Measurements from ENCODE around the gene VASH2. TPM values are rescaled to one million over a fixed set of nuclear protein-coding genes. Genes with fewer than 3 reads are reported as not detected.

VASH2 gene
- total RNA-seq, 1 experiment from 2014 or later: 5.8 TPM

DNA sequence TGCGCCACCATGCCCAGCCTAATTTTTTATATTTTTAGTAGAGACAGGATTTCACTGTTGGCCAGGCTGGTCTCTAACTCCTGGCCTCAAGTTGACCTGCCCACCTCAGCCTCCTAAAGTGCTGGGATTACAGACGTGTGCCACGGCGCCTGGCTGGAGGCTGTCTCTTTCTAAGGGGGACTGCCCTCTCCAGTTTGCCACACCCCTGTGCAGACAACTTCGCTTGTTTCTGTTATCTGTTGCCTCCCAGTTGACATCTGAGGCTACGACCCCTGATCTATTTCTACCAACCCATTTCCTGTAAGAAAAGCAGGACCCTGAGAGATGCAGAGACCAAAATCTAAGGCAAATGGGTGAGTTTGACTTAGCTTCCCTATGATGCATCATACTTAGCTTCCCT, 24.0 kb upstream of the VASH2 start:
- Mint-ChIP-seq H3K27ac (ENCODE audit: unreplicated experiment) (no peak overlapping the region), H3K36me3 (ENCODE audit: insufficient read depth, unreplicated experiment) (no peaks in the 10 kb centered on the region), H3K9me3 (ENCODE audit: low read depth, unreplicated experiment) (no peaks in the 10 kb centered on the region), H3K4me1 (ENCODE audit: low read depth, unreplicated experiment) (no peaks in the 10 kb centered on the region), H3K4me3 (ENCODE audit: low read depth, unreplicated experiment) (no peak overlapping the region), H3K27me3 (ENCODE audit: unreplicated experiment) (peaks cover 36% of the 10 kb centered on the region)
- intact Hi-C loops (cut with micrococcal nuclease; ENCODE audit: unreplicated experiment): no loop called here
- CTCF ChIA-PET: interaction anchor here (0.5 kb wide), 1 partner anchor 87 kb away, joined by 3 read pairs; no protein-coding TSS in a partner anchor
- BruUV-seq (replicated peaks): no TSS peak
- DNase-seq: no peak
- TF ChIP-seq, protein P1, sequence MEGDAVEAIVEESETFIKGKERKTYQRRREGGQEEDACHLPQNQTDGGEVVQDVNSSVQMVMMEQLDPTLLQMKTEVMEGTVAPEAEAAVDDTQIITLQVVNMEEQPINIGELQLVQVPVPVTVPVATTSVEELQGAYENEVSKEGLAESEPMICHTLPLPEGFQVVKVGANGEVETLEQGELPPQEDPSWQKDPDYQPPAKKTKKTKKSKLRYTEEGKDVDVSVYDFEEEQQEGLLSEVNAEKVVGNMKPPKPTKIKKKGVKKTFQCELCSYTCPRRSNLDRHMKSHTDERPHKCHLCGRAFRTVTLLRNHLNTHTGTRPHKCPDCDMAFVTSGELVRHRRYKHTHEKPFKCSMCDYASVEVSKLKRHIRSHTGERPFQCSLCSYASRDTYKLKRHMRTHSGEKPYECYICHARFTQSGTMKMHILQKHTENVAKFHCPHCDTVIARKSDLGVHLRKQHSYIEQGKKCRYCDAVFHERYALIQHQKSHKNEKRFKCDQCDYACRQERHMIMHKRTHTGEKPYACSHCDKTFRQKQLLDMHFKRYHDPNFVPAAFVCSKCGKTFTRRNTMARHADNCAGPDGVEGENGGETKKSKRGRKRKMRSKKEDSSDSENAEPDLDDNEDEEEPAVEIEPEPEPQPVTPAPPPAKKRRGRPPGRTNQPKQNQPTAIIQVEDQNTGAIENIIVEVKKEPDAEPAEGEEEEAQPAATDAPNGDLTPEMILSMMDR (IDR thresholded peaks at IDR 0.05; ENCODE audit: unreplicated experiment): no peak

DNA sequence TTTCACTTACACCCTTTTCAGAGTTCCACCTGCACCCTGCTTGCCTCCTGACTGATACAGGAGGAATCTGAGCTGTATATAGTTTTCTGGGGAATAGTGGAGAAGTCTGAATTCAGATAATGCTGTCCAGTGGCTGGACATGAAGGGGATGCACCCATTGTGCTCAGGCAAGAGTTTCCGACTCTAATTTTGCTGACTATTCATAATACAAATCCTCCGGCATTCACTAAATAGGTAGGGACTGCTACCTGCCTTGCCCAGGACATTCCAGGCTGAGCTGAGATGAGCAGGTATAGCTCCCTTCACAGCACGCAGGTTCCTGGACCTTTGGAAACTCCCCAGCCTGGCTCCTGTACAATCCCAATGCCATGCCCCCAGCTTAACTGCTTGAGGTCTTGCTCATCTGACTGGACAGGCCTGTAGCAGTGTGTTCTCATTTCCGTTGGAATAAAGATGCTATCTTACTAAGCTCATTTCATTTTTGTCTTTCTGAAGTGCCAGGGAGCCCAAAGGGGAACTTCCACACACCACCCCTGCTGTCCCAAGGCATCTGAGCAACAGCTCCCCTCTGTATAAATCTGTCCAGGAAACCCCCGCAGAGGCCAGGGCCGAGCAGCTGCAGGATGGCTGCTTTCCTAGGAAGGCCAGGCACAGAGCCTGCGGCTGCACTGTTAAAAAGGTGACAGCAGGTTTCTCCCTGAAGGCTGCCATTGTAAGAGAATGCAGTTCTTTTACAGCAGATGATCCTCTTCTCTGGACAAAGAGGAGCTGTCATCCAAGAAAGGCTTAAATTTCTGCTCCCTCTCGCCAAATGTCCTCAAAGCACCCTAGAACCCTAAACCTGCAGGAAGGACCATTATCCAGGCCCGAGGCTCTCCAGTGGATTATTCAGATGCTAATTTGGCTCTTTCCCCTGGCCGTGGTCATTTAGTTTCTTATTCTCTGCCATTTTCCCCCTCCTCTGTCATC, 21.7 kb upstream of the VASH2 start:
- peaks cover 14% of the 10 kb centered on the region for H3K27me3 Mint-ChIP-seq (ENCODE audit: unreplicated experiment)
- BruUV-seq (replicated peaks): no TSS peak

DNA sequence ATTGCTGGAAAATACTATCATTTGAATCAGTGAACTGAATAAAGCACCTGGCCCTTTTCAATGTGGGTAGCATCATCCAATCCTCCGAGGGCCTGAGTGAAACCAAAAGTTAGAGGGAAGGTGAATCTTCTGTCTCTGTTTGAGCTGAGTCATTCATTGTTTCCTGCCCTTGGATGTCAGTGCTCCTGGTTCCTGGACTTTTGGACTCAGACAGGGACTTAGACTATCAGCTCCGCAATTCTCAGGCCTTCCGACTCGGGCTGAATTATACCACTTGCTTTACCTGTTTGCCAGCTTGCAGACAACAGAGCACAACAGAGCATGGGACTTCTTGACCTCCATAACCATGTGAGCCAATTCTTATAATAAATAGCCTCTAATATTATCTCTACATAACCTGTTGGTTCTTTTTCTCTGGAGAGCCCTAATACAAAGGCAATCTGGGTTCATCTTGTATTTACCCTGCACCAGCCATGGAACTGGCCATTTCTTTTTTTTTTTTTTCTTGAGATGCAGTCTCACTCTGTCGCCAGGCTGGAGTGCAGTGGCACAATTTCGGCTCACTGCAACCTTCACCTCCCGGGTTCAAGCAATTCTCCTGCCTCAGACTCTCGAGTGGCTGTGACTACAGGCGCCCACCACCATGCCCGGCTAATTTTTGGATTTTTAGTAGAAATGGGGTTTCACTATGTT, 19.2 kb upstream of the VASH2 start:
- Mint-ChIP-seq H3K36me3 (ENCODE audit: insufficient read depth, unreplicated experiment) (no peaks in the 10 kb centered on the region), H3K4me1 (ENCODE audit: low read depth, unreplicated experiment) (no peaks in the 10 kb centered on the region), H3K4me3 (ENCODE audit: low read depth, unreplicated experiment) (no peak overlapping the region), H3K9me3 (ENCODE audit: low read depth, unreplicated experiment) (no peaks in the 10 kb centered on the region), H3K27ac (ENCODE audit: unreplicated experiment) (no peak overlapping the region), H3K27me3 (ENCODE audit: unreplicated experiment) (peaks cover 7% of the 10 kb centered on the region)
- no peak for DNase-seq
- TF ChIP-seq, protein P1 (IDR thresholded peaks at IDR 0.05; ENCODE audit: unreplicated experiment): no peak
- no TSS peak for BruUV-seq (replicated peaks)
- CTCF ChIA-PET: interaction anchor here (0.6 kb wide), 1 partner anchor 1147 kb away, joined by 6 read pairs; no protein-coding TSS in a partner anchor
- intact Hi-C loops (cut with micrococcal nuclease; ENCODE audit: unreplicated experiment): no loop called here

More for the DNA sequence above, 21.7 kb upstream of the VASH2 start:
- Mint-ChIP-seq H3K36me3 (ENCODE audit: insufficient read depth, unreplicated experiment) (no peaks in the 10 kb centered on the region), H3K4me1 (ENCODE audit: low read depth, unreplicated experiment) (no peaks in the 10 kb centered on the region), H3K9me3 (ENCODE audit: low read depth, unreplicated experiment) (no peaks in the 10 kb centered on the region), H3K27ac (ENCODE audit: unreplicated experiment) (no peak overlapping the region), H3K4me3 (ENCODE audit: low read depth, unreplicated experiment) (no peak overlapping the region)
- CTCF ChIA-PET: interaction anchor here (0.5 kb wide), 1 partner anchor 123 kb away, joined by 5 read pairs; no protein-coding TSS in a partner anchor
- DNase-seq: no peak
- intact Hi-C loops (cut with micrococcal nuclease; ENCODE audit: unreplicated experiment): no loop called here
- TF ChIP-seq, protein P1 (IDR thresholded peaks at IDR 0.05; ENCODE audit: unreplicated experiment): no peak

DNA sequence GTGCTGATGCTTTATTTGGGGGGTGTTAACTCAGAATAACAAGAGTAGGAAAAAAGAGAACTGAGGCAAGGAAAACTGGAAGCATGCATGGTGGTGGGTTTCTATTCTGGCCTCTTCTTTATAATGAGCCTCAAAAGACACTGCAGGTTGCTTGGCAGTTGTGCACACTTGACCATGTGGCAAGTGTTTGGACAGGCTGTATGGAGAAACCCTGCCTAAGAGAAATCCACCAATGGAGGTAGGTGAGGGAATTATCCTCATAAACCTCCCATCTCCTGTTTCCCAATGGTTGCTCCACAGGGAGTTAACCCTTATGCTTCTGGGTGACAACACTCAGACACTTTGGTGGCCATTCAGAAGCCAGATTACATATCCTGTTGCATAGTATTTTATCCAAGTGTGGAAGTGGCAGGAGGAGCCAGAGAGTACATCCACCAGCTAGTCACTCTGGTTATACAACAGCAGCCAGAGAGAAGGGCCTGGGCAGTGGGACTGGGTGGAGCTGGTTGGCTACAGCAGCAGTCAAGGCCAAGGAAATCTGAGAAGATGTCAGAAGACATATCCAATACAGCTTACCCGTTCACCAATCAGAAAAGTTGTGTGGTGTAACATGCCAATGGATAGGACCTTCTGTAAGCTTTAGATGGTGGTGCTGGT, 16.4 kb upstream of the VASH2 start:
- BruUV-seq (replicated peaks): no TSS peak

More for the DNA sequence above, 16.4 kb upstream of the VASH2 start:
- TF ChIP-seq, protein P1 (IDR thresholded peaks at IDR 0.05; ENCODE audit: unreplicated experiment): no peak
- Mint-ChIP-seq H3K4me3 (ENCODE audit: low read depth, unreplicated experiment) (no peak overlapping the region), H3K27me3 (ENCODE audit: unreplicated experiment) (peaks cover 10% of the 10 kb centered on the region), H3K4me1 (ENCODE audit: low read depth, unreplicated experiment) (no peaks in the 10 kb centered on the region), H3K9me3 (ENCODE audit: low read depth, unreplicated experiment) (no peaks in the 10 kb centered on the region), H3K36me3 (ENCODE audit: insufficient read depth, unreplicated experiment) (no peaks in the 10 kb centered on the region), H3K27ac (ENCODE audit: unreplicated experiment) (no peak overlapping the region)
- no peak for DNase-seq
- CTCF ChIA-PET: interaction anchor here (0.6 kb wide), 1 partner anchor 142 kb away, joined by 4 read pairs; no protein-coding TSS in a partner anchor
- intact Hi-C loops (cut with micrococcal nuclease; ENCODE audit: unreplicated experiment): no loop called here

Measured in Calu3 (cell line).